ENCODE measurements around the gene SYTL3. TPM values are rescaled to one million over a fixed set of nuclear protein-coding genes. Genes with fewer than 3 reads are reported as not detected.

Gene SYTL3
- total and polyA plus RNA-seq, 9 of the 15 experiments (the other 6 are each of a cell fraction or from before 2014, with no cell fraction given), result 0.04 to 0.46 (median 0.17) TPM; not detected in 1

DNA sequence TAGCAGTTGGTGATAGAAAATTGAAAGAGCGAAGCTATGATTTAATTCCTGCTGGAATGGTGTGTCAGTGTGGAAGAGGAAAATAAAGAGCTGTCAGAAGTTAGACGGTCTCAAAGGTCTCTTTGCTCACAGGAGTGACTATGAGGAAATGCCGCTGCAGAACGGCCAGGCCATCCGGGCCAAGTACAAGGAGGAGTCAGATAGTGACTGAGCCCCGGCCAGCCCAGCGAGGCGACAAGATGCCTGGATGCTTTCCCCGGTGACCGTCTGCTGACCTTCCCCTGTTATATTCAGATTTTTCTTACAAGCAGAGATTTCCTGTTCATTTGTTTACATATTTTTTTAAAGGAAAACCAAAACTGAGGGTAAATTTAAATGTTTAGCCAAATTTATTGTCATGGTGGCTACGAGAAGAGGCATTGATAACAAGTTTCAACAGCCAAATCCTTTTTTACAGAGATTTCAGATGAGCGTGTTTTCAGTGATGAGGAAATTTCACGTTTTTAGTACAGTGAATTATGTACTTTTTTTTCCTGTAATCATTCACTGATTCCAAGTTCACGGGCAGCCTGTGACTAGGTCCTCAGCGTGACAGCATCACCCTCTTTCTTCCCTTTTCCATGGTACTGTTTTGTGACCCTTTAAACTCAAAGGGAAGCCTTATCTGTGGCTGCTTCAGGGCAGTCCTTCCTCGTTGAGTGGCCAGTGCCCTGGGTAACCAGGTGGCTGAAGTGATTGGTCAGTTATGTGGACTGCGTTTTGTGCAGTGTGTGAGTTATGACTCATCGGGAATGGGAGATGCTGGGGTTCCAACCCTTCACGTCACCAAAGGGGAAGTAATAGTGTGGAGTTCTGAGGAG, 17.9 kb upstream of the SYTL3 start (continued):
- TF ChIP-seq, protein P1, sequence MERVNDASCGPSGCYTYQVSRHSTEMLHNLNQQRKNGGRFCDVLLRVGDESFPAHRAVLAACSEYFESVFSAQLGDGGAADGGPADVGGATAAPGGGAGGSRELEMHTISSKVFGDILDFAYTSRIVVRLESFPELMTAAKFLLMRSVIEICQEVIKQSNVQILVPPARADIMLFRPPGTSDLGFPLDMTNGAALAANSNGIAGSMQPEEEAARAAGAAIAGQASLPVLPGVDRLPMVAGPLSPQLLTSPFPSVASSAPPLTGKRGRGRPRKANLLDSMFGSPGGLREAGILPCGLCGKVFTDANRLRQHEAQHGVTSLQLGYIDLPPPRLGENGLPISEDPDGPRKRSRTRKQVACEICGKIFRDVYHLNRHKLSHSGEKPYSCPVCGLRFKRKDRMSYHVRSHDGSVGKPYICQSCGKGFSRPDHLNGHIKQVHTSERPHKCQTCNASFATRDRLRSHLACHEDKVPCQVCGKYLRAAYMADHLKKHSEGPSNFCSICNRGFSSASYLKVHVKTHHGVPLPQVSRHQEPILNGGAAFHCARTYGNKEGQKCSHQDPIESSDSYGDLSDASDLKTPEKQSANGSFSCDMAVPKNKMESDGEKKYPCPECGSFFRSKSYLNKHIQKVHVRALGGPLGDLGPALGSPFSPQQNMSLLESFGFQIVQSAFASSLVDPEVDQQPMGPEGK (CRISPR knock-in tag; IDR thresholded peaks at IDR 0.05; ENCODE audit: borderline replicate concordance), result no peak
- TF ChIP-seq ZEB2 (IDR thresholded peaks at IDR 0.05) (peak; percentile 89), TEAD4 (IDR thresholded peaks at IDR 0.05; ENCODE audit: low read length) (peak; percentile 81), TEAD4 (CRISPR knock-in tag; IDR thresholded peaks at IDR 0.05; ENCODE audit: borderline replicate concordance) (no peak), NFE2L1 (tag; IDR thresholded peaks at IDR 0.05; ENCODE audit: borderline replicate concordance, low read depth) (no peak), CTBP1 (IDR thresholded peaks at IDR 0.05; ENCODE audit: borderline replicate concordance) (peak; percentile 99), YY1 (IDR thresholded peaks at IDR 0.05; ENCODE audit: borderline replicate concordance in 1 of 3, control insufficient read depth in 1 of 3, extremely low read depth in 1 of 3, insufficient read depth in 3 of 3, insufficient read length in 1 of 3, insufficient replicate concordance in 2 of 3, low read depth in 1 of 3, low read length in 2 of 3) (no peak), NFE2 (IDR thresholded peaks at IDR 0.05; ENCODE audit: low read depth) (peak; percentile 68), ZNF57 (CRISPR knock-in tag; IDR thresholded peaks at IDR 0.05) (no peak), C11orf30 (IDR thresholded peaks at IDR 0.05; ENCODE audit: low read depth) (peak; percentile 73), ZNF165 (CRISPR knock-in tag; IDR thresholded peaks at IDR 0.05; ENCODE audit: borderline replicate concordance) (no peak), NR4A1 (CRISPR knock-in tag; IDR thresholded peaks at IDR 0.05) (no peak), NR4A1 (tag; IDR thresholded peaks at IDR 0.05) (no peak), ZNF146 (CRISPR knock-in tag; IDR thresholded peaks at IDR 0.05; ENCODE audit: unreplicated experiment) (no peak), MTA3 (IDR thresholded peaks at IDR 0.05; ENCODE audit: borderline replicate concordance) (peak; percentile 64; the same call in 1 of the 2 replicates), MAFK (IDR thresholded peaks at IDR 0.05; ENCODE audit: low read length) (peak; percentile 49; the same call in 1 of the 2 replicates), CCAR2 (IDR thresholded peaks at IDR 0.05; ENCODE audit: low read depth, low read length) (no peak)
- TF ChIP-seq, protein P2, sequence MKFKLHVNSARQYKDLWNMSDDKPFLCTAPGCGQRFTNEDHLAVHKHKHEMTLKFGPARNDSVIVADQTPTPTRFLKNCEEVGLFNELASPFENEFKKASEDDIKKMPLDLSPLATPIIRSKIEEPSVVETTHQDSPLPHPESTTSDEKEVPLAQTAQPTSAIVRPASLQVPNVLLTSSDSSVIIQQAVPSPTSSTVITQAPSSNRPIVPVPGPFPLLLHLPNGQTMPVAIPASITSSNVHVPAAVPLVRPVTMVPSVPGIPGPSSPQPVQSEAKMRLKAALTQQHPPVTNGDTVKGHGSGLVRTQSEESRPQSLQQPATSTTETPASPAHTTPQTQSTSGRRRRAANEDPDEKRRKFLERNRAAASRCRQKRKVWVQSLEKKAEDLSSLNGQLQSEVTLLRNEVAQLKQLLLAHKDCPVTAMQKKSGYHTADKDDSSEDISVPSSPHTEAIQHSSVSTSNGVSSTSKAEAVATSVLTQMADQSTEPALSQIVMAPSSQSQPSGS (CRISPR knock-in tag; IDR thresholded peaks at IDR 0.05), result no peak
- TF ChIP-seq, protein P3, sequence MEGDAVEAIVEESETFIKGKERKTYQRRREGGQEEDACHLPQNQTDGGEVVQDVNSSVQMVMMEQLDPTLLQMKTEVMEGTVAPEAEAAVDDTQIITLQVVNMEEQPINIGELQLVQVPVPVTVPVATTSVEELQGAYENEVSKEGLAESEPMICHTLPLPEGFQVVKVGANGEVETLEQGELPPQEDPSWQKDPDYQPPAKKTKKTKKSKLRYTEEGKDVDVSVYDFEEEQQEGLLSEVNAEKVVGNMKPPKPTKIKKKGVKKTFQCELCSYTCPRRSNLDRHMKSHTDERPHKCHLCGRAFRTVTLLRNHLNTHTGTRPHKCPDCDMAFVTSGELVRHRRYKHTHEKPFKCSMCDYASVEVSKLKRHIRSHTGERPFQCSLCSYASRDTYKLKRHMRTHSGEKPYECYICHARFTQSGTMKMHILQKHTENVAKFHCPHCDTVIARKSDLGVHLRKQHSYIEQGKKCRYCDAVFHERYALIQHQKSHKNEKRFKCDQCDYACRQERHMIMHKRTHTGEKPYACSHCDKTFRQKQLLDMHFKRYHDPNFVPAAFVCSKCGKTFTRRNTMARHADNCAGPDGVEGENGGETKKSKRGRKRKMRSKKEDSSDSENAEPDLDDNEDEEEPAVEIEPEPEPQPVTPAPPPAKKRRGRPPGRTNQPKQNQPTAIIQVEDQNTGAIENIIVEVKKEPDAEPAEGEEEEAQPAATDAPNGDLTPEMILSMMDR (IDR thresholded peaks at IDR 0.05 in 2 of 3, conservative IDR thresholded peaks at IDR 0.05 in 1 of 3; ENCODE audit: insufficient read depth in 2 of 3, low read depth in 1 of 3, low read length in 3 of 3), result no peak
- TF ChIP-seq, protein P4, sequence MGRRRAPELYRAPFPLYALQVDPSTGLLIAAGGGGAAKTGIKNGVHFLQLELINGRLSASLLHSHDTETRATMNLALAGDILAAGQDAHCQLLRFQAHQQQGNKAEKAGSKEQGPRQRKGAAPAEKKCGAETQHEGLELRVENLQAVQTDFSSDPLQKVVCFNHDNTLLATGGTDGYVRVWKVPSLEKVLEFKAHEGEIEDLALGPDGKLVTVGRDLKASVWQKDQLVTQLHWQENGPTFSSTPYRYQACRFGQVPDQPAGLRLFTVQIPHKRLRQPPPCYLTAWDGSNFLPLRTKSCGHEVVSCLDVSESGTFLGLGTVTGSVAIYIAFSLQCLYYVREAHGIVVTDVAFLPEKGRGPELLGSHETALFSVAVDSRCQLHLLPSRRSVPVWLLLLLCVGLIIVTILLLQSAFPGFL (CRISPR knock-in tag; IDR thresholded peaks at IDR 0.05), result no peak; the same call in 1 of the 2 replicates

All from K562 (cell line).